ENCODE data around the gene ZG16.

ZG16 gene

DNA sequence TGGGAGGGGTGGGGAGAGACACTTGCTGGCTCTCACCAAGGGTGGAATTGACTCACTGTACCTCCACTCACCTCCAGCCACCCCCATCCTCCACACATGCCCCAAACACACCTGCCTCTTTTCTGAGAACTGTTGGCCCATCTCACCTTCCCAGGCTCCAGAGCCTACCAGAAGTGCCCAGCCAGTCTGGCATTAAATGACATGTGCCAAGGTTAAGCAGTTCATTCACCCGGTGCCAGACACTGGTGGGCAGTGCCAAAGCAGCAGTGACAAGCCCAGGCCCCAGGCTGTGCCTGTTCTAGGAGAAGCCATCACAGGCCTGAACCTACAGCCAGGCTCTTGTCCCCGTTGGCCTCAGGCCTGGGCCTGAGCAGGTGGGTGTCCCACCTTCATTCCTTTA lies 53.4 kb downstream of the ZG16 start:
- no peak for DNase-seq

Data from NCI-H1417 treated with DMSO at 0.1 percent for 48 hours (cell line).